ENCODE results near the gene PDK2.

PDK2 gene

GRCh38 chr17:50152736-50153135 lies 57.6 kb downstream of the PDK2 start:
- DNase-seq, result no peak

GRCh38 chr17:50153650-50154575 lies 58.8 kb downstream of the PDK2 start:
- DNase-seq, result no peak

GRCh38 chr17:50154604-50155003 lies 59.5 kb downstream of the PDK2 start:
- no peak for DNase-seq

GRCh38 chr17:50155115-50155819 lies 60.1 kb downstream of the PDK2 start:
- peak in 1 of 2 donors; percentile 19 for DNase-seq

DNA sequence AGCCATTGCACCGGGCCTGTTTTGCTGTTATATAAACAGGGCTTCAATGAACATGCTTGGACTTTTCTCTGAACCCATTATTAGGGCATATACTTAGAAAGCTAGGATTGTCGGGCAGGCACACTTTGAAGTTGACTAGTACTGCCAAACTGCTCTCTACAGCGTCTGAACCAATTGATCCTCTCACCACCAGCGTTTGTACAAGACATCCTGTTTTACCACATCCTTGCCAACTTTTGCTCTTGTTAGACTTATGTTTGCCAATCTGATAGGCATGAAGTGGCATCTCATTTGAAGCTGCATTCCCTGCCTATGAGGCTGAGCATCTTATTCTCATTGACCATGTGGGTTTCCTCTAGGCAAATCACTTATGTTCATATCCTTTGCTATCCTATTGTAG lies 62.7 kb downstream of the PDK2 start:
- no peak for DNase-seq

DNA sequence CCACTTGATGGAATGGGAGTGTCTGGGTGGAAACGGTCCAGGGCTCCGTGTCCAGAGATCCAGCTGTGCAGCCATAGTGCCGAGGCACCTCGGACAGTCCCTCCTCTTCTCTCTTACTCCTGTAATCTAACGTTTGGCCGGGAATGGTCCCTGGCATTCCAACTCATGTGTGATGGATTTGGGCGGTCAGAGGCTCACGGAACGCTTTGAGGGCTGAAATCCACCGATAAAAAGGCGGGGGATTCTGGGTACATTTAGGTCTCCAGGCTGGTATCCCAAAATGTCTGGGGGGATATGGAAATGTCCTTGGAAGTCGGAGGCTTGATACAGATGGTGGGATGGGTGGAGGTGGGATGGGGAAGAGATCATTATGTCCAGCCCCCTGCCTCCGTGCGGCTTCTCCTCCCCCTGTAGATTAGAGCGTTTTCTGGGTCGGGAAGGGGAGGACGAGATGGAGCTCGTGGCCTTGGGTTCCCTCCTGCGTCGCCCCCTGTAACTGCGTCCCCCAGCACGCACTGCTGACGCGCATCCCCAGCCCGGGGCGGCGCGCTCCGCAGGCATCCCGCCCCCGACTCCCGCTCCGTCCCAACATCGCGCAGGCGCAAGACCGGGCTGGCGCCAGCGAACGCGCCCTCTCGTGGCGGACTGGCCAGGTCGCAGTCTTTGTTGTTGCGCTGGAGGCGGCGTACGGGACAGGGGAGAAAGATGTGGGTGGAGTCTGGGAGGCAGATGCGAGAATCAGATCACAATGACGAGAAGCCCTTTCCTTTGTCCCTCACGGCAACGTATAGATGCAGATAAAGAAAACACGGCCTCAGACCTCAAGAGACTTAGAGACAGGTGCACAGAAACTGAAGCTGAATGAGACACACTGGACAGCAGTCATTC lies 66.1 kb downstream of the PDK2 start:
- DNase-seq, result peak; percentile 81 to 93

All from inflammatory macrophage treated with lipopolysaccharide for 1 hour (primary cell).